Lower leg skin (tissue), 3 donors: ENCODE data around the gene PSG5.

ENCODE experiments used
- POLR2A ChIP-seq, 2 donors: fragments of 450-650 bp; IDR thresholded peaks; one replicate each; pipeline ENCODE4 v1.6.1; 2016 to 2017; ENCODE audit warnings: antibody characterized with exemption in 2 of 2, mild to moderate bottlenecking in 1 of 2, moderate library complexity in 1 of 2
- TF ChIP-seq, protein P1 (sequence below), 3 donors: fragments of 450-650 bp; IDR thresholded peaks; one replicate each; pipeline ENCODE4 v1.5.1; 2016; ENCODE audit warnings: antibody characterized with exemption in 3 of 3, mild to moderate bottlenecking in 3 of 3, moderate library complexity in 2 of 3

DNA sequence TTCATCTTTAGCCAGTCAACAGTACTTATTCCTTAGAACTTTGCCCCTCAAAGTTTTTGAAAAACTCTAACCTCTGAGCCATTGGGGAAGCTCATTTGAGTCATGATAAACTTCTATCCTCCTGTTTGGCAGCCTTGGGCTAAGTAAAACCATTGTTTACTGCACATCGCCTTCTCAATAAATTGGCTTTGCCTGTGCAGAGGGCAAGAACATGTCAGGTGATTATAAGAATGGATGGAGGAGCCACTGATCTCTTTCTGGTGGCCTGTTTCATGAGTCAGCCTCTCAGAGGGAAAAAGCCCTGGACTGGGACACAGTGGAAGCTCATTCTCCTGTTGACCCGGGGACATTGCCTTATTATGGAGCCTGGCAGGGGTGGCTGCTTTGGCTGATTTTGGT lies 38.5 kb upstream of the PSG5 start:
- TF ChIP-seq, protein P1, sequence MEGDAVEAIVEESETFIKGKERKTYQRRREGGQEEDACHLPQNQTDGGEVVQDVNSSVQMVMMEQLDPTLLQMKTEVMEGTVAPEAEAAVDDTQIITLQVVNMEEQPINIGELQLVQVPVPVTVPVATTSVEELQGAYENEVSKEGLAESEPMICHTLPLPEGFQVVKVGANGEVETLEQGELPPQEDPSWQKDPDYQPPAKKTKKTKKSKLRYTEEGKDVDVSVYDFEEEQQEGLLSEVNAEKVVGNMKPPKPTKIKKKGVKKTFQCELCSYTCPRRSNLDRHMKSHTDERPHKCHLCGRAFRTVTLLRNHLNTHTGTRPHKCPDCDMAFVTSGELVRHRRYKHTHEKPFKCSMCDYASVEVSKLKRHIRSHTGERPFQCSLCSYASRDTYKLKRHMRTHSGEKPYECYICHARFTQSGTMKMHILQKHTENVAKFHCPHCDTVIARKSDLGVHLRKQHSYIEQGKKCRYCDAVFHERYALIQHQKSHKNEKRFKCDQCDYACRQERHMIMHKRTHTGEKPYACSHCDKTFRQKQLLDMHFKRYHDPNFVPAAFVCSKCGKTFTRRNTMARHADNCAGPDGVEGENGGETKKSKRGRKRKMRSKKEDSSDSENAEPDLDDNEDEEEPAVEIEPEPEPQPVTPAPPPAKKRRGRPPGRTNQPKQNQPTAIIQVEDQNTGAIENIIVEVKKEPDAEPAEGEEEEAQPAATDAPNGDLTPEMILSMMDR (IDR thresholded peaks at IDR 0.05) = no peak
- no peak for TF ChIP-seq POLR2A (IDR thresholded peaks at IDR 0.05)
